Effector CD8-positive, alpha-beta T cell (primary cell): Measurements from ENCODE around the gene MS4A14.
"Not testable (repeated sequence)": the region's sequence is repeated elsewhere in the genome, so short reads cannot be mapped to it uniquely, and the experiment has no call there.

Experiments used
- DNase-seq: peaks from one replicate; lab custom pipeline; 2025; lab: John Stamatoyannopoulos, UW

MS4A14 gene

DNA sequence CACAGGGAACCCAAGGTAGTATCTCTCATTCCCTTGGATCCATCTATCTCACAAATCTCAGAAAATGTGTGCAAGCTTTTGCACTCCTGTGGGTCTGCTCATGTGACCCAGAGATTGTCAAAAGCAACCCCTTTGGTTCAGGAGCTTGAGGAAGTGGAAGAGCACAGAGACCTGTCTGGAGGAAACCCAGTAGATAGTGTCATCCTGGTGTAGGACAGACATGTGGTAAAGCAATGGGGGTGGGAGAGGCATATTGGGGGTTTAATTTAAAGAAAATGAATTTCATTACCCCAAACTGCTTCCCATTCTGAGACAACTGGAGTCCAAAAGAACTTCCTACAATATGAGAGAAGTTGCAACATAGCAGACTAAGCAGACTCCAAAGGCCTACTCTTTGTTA lies 5.8 kb upstream of the MS4A14 start:
- no peak for DNase-seq

DNA sequence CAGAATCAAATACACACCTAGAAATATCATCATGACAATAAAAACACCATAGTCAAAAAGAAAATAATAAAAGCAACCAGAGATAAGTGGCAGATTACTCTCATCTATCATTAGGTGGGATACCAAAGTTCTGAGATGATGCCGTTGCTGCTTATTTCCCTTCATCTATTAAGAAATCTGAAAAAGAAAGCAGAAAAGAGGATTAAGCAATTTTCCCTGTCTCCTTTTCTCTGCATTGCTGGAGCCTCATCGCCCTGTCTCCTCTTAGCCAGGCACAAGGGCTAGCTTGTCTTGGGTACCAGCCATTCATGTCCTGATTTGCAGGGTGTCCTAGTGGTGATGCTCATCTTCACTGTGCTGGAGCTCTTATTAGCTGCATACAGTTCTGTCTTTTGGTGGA lies 3.9 kb upstream of the MS4A14 start:
- no peak for DNase-seq

DNA sequence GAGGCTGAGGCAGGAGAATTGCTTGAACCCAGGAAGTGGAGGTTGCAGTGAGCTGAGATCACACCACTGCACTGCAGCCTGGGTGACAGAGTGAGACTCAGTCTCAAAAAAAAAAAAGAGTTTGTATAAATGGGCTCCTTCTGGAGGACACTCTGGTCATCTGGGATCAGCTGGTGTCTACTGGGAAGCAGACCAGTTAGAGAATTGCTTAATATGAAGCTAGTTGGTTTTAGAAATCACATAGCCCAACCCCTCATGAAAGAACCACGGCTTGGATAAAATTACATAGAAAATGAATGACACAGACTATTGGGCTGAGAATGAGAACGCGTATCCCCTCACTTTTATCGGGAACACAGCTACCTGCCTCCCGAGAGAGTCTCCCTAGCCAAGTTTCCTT lies 3.2 kb upstream of the MS4A14 start:
- DNase-seq, result no peak

DNA sequence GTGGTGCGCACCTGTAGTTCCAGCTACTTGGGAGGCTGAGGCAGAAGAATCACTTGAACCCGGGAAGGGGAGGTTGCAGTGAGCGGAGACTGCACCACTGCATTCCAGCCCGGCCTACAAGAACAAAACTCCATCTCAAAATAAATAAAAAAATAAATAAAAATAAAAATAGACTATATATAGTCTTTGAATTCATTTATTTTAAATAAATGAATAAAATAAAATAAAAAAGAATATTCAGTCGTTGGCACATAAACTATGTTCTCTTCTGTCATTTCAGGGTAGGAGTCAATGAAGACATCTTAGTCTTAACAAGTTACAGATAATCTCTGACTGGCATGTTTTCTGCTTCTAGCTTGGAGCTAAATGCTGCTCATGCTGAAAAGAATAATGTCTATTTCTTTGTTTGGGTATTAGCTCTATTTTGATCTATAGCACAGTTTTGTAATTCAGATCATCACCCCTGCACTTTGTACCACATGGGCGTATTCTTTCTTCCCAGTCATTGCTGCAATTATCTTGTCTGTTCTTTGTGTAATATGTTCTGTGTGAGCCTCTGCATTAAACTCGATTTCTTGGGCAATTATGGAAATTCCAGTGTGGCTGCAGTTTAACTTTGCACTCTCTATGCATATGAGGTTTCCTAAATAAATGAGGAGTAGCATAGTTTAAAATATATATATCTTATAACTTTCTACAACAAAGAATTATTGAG lies 1.4 kb upstream of the MS4A14 start:
- DNase-seq, result no peak

DNA sequence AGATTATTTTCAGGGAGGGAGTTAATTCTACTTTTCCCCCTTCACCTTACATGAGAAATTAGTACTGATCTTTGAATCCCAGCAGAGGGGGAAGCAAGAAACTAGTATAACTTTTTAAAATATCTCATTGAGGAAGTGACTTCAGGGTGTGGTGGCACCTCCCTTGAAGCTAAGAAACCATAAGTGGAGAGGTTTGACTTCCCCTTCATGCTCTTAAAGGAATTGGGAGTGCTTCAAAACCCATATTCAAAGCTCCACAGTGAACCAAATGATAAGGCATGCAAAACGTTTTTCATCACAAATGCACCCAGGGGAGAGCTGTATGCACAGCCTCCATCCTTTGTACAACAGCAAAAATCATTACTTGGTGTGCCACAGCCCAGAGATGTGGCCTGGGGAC lies 540 bp downstream of the MS4A14 start:
- DNase-seq, result no peak

DNA sequence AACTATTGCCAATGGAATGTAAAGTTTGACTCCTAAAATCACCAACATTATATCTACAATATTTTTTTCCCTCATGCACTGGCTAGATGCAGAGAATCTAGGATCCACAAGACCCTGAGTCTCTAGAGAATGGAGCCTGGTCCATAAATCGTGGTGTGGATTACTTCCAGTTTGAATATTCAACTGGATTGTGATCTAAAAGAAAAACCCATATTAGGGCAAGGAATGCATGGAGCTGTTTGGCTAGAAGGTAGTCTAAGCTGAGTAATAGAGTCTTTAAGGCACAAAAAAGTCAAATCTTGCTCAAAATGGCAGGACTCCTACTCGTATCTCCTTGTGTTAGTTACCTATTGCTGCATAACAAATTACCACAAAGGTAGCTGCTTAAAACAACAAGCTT lies 23.8 kb downstream of the MS4A14 start:
- DNase-seq, result no peak

DNA sequence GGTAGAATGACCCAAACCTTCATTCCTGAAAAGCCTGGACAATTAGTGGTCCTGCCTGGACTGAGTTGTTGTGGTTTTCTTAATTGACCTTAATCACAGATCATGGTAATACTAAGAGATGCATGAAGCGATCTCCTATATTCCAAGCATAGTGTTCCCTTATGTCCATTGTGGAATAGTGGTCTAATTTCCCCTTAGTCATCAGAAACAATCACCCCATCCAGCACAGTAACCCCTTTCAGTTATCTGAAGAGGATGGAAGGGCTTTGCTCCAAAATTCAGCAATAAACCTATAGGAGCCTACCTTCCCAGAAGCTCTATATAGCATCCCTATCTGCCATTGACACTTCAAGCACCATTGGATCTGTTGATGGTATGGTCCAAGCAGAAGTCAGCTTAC lies 26.4 kb downstream of the MS4A14 start:
- DNase-seq, result no peak

DNA sequence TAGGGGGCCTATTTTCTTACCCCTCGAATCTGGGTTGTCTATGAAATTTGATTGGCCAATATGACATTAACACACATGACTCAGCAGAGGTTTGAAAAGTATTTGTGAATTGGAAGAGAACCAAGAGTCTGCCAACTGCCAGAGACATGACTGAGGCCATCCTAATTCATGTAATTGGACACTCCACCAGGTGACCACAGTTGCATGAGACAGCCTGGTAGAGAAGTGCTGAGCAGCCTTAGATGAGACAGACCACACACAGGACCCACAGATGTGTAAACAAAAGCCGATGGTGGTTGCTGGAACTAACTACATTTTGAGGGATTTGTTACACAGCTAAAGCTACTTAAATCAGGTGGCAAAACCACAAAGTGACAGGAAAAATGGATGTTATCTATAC lies 32.3 kb downstream of the MS4A14 start:
- DNase-seq, result no peak

DNA sequence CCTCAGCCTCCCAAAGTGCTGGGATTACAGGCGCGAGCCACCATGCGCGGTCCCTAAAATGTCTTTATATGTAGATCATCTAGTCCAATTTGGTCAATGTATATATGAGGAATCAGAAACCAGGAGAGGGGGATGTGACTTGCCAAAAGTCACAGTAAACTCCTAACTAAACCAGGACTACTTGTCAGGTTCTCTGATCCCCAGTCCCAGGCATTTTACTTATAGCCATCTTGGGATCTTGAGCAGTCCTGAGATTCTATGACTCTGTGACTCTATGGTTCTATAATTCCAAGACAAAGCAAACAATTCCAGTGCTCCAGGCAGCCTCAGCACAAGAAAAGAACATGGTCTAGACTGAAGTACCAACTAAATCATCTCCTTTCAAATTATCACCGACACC lies 33.0 kb downstream of the MS4A14 start, which contains the start of gene MS4A5:
Gene MS4A5 (plus strand): TSS at position 301 of the 400 bp plus-strand sequence. CDS start 103 bp downstream, outside the sequence.
- DNase-seq, result no peak

DNA sequence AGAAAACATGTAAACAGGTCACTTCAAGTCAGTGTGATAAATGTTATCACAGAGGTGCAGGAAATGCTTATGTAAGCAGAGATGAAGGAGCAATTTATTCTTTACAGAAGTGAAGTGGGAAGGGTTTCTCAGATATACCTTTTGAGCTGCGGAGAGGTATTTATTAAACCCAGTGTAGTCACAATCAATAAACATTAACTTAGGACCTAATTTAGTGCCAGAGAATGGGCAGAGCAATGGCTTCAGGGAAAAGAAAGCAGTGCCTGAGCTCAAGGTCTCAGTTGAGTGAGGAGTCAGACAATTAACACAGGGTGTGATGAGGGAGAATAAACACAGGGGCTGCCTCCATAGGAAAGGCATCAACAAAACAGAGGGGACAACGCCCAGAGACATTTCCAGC lies 35.0 kb downstream of the MS4A14 start:
- no peak for DNase-seq

DNA sequence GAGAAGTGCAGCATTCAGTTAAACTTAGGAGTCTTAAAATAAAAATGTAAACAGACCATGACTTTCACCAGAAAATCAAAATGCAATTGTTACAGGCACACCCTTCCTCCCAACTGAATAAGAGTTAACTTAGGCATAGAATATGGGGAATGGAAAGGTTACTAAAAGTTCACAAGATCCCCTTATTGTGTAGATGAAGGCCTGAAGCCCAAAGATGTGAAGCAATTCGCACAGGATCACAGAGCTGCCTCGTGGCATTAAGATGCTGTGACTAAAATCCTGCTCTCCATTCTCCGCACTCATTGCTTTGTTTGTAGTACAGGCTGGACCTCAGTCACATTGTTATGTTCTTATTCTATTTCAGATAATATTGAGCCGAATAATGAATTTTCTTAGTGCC lies 37.1 kb downstream of the MS4A14 start:
- DNase-seq, result no peak

DNA sequence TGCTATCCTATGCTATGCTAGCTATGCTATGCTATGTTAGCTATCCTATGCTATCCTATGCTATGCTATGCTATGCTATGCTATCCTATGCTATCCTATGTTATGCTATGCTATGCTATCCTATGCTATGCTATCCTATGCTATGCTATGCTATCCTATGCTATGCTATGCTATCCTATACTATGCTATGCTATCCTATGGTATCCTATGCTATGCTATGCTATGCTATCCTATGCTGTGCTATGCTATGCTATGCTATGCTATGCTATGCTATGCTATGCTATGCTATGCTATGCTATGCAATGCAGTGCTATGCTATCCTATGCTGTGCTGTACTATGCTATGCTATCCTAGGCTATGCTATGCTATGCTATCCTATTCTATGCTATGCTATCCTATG lies 50.8 kb downstream of the MS4A14 start:
- DNase-seq, result no peak

DNA sequence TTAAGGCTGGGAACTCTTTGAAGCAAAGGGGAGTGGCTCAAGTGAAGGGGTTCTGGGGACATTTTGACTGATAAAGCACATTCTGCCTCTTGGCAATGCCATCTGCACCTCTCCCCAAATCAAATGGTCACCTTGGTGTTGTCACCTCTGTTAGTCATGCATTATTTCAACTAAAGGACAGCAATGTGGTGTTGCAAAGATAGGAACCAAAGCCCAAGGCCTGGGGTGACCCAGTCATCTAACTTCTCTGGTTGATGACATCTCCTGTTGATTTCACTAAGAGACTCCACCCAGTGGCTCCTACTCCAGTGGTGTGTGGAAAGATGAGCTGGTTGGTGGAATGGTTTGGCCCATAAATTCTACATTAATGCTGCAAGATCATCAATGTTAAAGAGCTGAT lies 51.6 kb downstream of the MS4A14 start:
- no peak for DNase-seq

DNA sequence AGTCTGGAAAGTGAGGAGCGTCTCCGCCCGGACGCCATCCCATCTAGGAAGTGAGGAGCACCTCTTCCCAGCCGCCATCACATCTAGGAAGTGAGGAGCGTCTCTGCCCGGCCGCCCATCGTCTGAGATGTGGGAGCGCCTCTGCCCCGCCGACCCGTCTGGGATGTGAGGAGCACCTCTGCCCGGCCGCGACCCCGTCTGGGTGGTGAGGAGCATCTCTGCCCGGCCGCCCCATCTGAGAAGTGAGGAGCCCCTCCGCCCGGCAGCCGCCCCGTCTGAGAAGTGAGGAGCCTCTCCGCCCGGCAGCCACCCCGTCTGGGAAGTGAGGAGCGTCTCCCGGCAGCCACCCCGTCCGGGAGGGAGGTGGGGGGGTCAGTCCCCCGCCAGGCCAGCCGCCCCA lies 54.9 kb downstream of the MS4A14 start:
- not testable (repeated sequence) for DNase-seq

DNA sequence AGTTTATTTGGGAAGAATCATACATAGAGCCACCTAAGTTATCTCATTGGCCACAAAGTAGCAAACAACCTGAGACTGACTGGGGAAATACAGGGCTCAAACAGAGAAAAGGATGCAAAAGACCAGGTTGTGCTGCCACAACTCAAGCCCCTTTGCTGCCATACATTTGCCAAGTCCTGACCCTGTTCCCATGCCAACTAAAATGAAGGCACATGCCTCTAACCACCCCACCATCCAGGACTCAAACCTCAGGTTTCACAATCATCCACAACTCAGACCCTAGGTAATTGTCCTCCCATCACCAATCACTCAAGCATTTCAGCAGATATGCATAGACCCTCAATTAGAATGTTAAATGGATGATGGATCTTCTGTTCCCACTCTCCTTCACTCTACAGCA lies 58.0 kb downstream of the MS4A14 start:
- DNase-seq, result no peak

DNA sequence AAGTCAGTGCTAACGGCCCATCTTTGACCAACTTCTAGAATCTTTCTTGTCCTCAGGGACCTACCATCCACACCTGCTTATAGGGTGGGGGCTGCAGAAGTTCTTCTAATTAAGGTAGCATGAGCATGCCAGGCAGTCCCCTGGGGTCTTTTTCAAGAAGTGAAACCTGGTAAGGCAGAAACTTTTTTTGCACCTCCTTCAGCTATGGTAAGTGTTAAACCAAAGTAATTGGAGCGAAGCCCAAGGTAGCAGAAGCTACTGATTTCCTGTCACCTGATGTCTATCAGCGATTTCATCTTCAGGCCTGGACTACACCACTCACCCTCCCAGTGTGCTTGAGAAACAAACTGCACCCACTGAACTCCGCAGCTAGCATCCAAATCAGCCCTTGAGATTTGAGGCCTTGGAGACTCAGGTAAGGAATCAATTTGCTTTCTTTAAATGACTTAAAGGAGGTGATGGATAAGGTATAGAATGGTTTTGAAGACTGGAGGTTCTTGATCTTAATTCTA lies 59.3 kb downstream of the MS4A14 start, which contains the start of gene MS4A1:
Gene MS4A1 (plus strand): TSS at position 317 of the 512 bp plus-strand sequence. CDS start 6,528 bp downstream, outside the sequence.
- no peak for DNase-seq

DNA sequence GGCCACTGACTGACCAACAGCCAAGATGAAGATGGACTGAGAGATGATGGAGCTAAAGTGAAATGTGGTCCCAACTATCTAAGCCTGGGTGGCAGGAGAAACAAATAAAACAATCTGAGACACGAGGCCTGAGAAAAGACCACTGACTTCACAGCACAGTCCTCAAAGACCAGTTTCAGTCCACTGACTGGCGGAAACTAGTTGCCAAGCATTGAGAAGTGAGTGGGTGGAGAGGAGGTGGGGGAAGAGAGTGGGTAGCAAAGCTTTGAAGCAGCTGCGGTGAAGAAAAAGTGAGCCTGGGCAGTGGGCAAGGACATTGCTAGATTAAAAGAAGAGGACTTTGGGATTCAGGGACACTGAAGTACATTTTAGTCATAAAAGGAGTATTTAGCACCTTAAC lies 61.3 kb downstream of the MS4A14 start:
- DNase-seq, result no peak

DNA sequence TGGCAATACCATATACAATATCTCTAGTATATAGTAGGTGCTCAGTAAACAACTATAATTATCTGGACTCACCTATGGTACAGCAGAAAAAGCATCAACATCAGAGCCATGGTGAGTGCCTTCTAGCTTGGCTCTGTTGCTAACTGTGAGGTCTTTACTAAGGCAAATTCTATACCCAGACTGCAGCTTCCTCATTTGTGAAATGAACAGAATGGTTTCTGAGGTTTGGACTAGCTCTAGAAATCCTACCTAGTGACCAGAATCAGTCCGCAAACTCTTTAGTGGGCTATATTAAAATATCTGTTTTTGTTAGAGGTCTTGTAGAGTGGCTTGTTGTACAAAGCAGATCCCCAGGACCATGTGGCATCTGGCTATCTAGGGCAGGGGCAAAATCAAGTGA lies 63.1 kb downstream of the MS4A14 start:
- no peak for DNase-seq
